Endothelial cell of umbilical vein (primary cell): Measurements from ENCODE around the gene SLC39A3. TPM values are rescaled to one million over a fixed set of nuclear protein-coding genes. Genes with fewer than 3 reads are reported as not detected.

Source experiments
- BruUV-seq: library from RNA; stranded (reverse); fragments of 400-500 nt; replicated peaks from 2 replicates; lab custom pipeline; 2021; lab: Mats Ljungman, UMichigan
- CTCF ChIA-PET: fragments of 300-600, 350-600 bp; sonication (Branson Sonifier 250); formaldehyde crosslinking; loops from one replicate; lab custom pipeline; 2021; ENCODE audit warnings: antibody characterized with exemption, inconsistent platforms; lab: Charles Lee
- POLR2A ChIA-PET: fragments of 300-600, 350-600 bp; sonication (Branson Sonifier 250); formaldehyde crosslinking; loops from one replicate; lab custom pipeline; 2021; ENCODE audit warnings: antibody characterized with exemption, inconsistent platforms; lab: Charles Lee
- DNase-seq: peaks from one replicate; pipeline ENCODE4 v3.0.0-alpha.2; 2011; ENCODE audit warnings: low read depth, low spot score
- FAIRE-seq: peaks from 2 replicates; lab custom pipeline; 2011; peaks lifted over from hg19 to GRCh38; lab: Jason Lieb, UNC
- H2AFZ ChIP-seq: 2 replicates; pipeline ENCODE4 v1.6.0; 2012; ENCODE audit warnings: low read depth, low read length, control low read depth, inconsistent platforms
- H3K27ac ChIP-seq: 2 replicates; pipeline ENCODE4 v1.5.1; 2011; ENCODE audit warnings: low read depth, mild to moderate bottlenecking, control low read depth, low read length, moderate library complexity; ENCODE audit not compliant: insufficient read depth
- H3K27me3 ChIP-seq, 2 experiments: 2 replicates each; pipeline versions ENCODE4 v1.6.0 to v1.6.1; 2011; ENCODE audit warnings: low read length in 2 of 2, mixed read lengths in 1 of 2; ENCODE audit not compliant: control insufficient read depth in 2 of 2, insufficient read depth in 2 of 2
- H3K36me3 ChIP-seq, 2 experiments: 2 replicates in 1 of 2; 3 replicates in 1 of 2; pipeline ENCODE4 v1.5.1; 2011; ENCODE audit warnings: low read length in 2 of 2, mild to moderate bottlenecking in 1 of 2, moderate library complexity in 1 of 2; ENCODE audit not compliant: control insufficient read depth in 2 of 2, insufficient read depth in 2 of 2; ENCODE audit errors: extremely low read depth in 1 of 2
- H3K4me1 ChIP-seq: 3 replicates; pipeline ENCODE4 v1.5.1; 2011; ENCODE audit warnings: mild to moderate bottlenecking, low read length; ENCODE audit not compliant: control insufficient read depth, insufficient read depth; ENCODE audit errors: extremely low read depth
- H3K4me2 ChIP-seq: 2 replicates; pipeline ENCODE4 v1.6.1; 2011; ENCODE audit warnings: low read length, control low read depth, mixed read lengths; ENCODE audit not compliant: insufficient read depth
- H3K4me3 ChIP-seq, 3 experiments: fragments of 200-600 bp in 1 of 3; sonication (generic), shearing (Covaris generic) in 1 of 3; replicated peaks in 1 of 3; 2 replicates each; pipeline ENCODE4 v1.5.1; 2011 to 2016; ENCODE audit warnings: control low read depth in 3 of 3, low read length in 3 of 3, mild to moderate bottlenecking in 2 of 3, inconsistent platforms in 1 of 3, low read depth in 1 of 3, moderate library complexity in 1 of 3; ENCODE audit not compliant: insufficient read depth in 1 of 3
- H3K79me2 ChIP-seq: 2 replicates; pipeline ENCODE4 v1.6.0; 2012; ENCODE audit warnings: low read length, inconsistent platforms; ENCODE audit not compliant: control insufficient read depth, insufficient read depth
- H3K9ac ChIP-seq: replicated peaks from 2 replicates; pipeline ENCODE3; 2011; ENCODE audit warnings: low read length, control low read depth; ENCODE audit not compliant: insufficient read depth; ENCODE audit errors: extremely low read depth
- H3K9me1 ChIP-seq: replicated peaks from 3 replicates; pipeline ENCODE4 v1.6.0; 2011; ENCODE audit warnings: mild to moderate bottlenecking, low read length; ENCODE audit not compliant: control insufficient read depth, insufficient read depth; ENCODE audit errors: extremely low read depth
- H3K9me3 ChIP-seq: replicated peaks from 2 replicates; pipeline ENCODE4 v1.5.1; 2012; ENCODE audit warnings: low read length, inconsistent platforms; ENCODE audit not compliant: control insufficient read depth, insufficient read depth
- H4K20me1 ChIP-seq: replicated peaks from 2 replicates; pipeline ENCODE3; 2011; ENCODE audit warnings: mild to moderate bottlenecking, low read length; ENCODE audit not compliant: control insufficient read depth, insufficient read depth; ENCODE audit errors: extremely low read depth
- CTCF ChIP-seq, 2 donors: IDR thresholded peaks; 1 replicate in 1 of 2; 2 replicates in 1 of 2; pipeline ENCODE4 v1.5.1; 2011; ENCODE audit warnings: low read length in 2 of 2, mild to moderate bottlenecking in 2 of 2, moderate library complexity in 2 of 2, control low read depth in 1 of 2, inconsistent platforms in 1 of 2, low read depth in 1 of 2; ENCODE audit not compliant: insufficient read depth in 1 of 2; ENCODE audit errors: extremely low read depth in 1 of 2
- EZH2 ChIP-seq: IDR thresholded peaks from 2 replicates; pipeline ENCODE4 v1.6.1; 2012; ENCODE audit warnings: borderline replicate concordance, low read depth, mild to moderate bottlenecking, moderate library complexity, low read length, inconsistent platforms; ENCODE audit not compliant: severe bottlenecking
- FOS ChIP-seq: IDR thresholded peaks from 2 replicates; pipeline ENCODE4 v1.6.1; 2011; ENCODE audit warnings: mild to moderate bottlenecking, low read length, moderate library complexity, borderline replicate concordance; ENCODE audit not compliant: insufficient read depth
- GATA2 ChIP-seq: IDR thresholded peaks from 2 replicates; pipeline ENCODE4 v1.7.0; 2011; ENCODE audit warnings: low read depth, mild to moderate bottlenecking, moderate library complexity, mixed read lengths, low read length; ENCODE audit not compliant: insufficient read length, insufficient read depth
- JUN ChIP-seq: IDR thresholded peaks from 2 replicates; pipeline ENCODE4 v1.6.1; 2011; ENCODE audit warnings: borderline replicate concordance, low read depth; ENCODE audit not compliant: insufficient read length, insufficient read depth
- MAX ChIP-seq: IDR thresholded peaks from 2 replicates; pipeline ENCODE4 v1.6.1; 2011; ENCODE audit not compliant: insufficient read depth, insufficient read length
- MYC ChIP-seq: IDR thresholded peaks from one replicate; pipeline ENCODE4 v1.6.1; 2011; ENCODE audit warnings: mild to moderate bottlenecking, low read depth, low read length
- POLR2A ChIP-seq: IDR thresholded peaks from 2 replicates; pipeline ENCODE4 v1.6.1; 2012; ENCODE audit warnings: low read depth, mild to moderate bottlenecking, control low read depth, low read length
- POLR2AphosphoS5 ChIP-seq: IDR thresholded peaks from 2 replicates; pipeline ENCODE4 v1.6.1; 2012; ENCODE audit warnings: low read depth, mild to moderate bottlenecking, control low read depth, low read length, moderate library complexity; ENCODE audit not compliant: insufficient read depth
- dilution Hi-C: fragments of 300-500 bp; cut with MboI; formaldehyde crosslinking; loops from one replicate; pipeline ENCODE4 v1.15.0; 2019; ENCODE audit warnings: low sequenced_read_pairs; ENCODE audit not compliant: extremely low pct_ligation_motif_present
- intact Hi-C: fragments of 100-400 bp; cut with micrococcal nuclease; formaldehyde crosslinking; loops from one replicate; pipeline ENCODE4 v1.10.0; 2022
- polyA plus RNA-seq, 4 experiments: library from polyadenylated mRNA; depleted of rRNA in 3 of 4; stranded (reverse) in 3 of 4; unstranded in 1 of 4; fragments of >200 nt; gene quantifications; 2 replicates each; pipeline versions ENCODE4 v1.2.1 to v1.2.3, GENCODE V29; 2011 to 2012; ENCODE audit warnings: missing spikeins in 1 of 4
- total RNA-seq: library from RNA; stranded (reverse); gene quantifications from 2 replicates; pipeline ENCODE4 v1.2.3, GENCODE V29; 2021

Gene SLC39A3
- total and polyA plus RNA-seq, 2 donors (not counting 3 experiments of a cell fraction or from before 2014, with no cell fraction given) = 28.0 to 43.1 TPM

GRCh38 chr19:2703691-2704216 lies 36.1 kb downstream of the SLC39A3 start:
- no peak for TF ChIP-seq POLR2A
- no peak for TF ChIP-seq FOS
- TF ChIP-seq GATA2 = no peak
- H3K27me3 ChIP-seq = peaks cover 20 to 25% of the 10 kb centered on the region in 2 experiments
- H3K9me3 ChIP-seq = no peaks in the 10 kb centered on the region
- H3K9me1 ChIP-seq = no peaks in the 10 kb centered on the region
- H3K79me2 ChIP-seq = no peaks in the 10 kb centered on the region
- FAIRE-seq (no peak), DNase-seq (no peak)
- ChIA-PET POLR2A (interaction anchor here (0.7 kb wide), 1 partner anchor 45 kb away, joined by 3 read pairs; no protein-coding TSS in a partner anchor), CTCF (no interaction called here)
- no peak overlapping the region for H3K27ac ChIP-seq
- H3K36me3 ChIP-seq = no peaks in the 10 kb centered on the region
- H3K4me1 ChIP-seq = no peaks in the 10 kb centered on the region
- no peak overlapping the region for H3K4me3 ChIP-seq
- dilution Hi-C loops = no loop called here
- intact Hi-C loops = no loop called here
- H4K20me1 ChIP-seq = no peaks in the 10 kb centered on the region
- no peak overlapping the region for H3K9ac ChIP-seq
- BruUV-seq = no TSS peak
- H3K4me2 ChIP-seq = no peak overlapping the region
- no peak overlapping the region for H2AFZ ChIP-seq

GRCh38 chr19:2703077-2703437 lies 36.8 kb downstream of the SLC39A3 start:
- dilution Hi-C loops = no loop called here
- CTCF ChIA-PET = no interaction called here
- intact Hi-C loops = no loop called here

More at GRCh38 chr19:2703077-2703437, 36.8 kb downstream of the SLC39A3 start:
- Histone ChIP-seq H3K4me1 (no peaks in the 10 kb centered on the region), H3K27me3 (peaks cover 20 to 25% of the 10 kb centered on the region in 2 experiments), H3K27ac (no peak overlapping the region), H2AFZ (peak overlapping the region; percentile 34), H3K4me2 (peak overlapping the region; percentile 2), H3K9me1 (no peaks in the 10 kb centered on the region), H4K20me1 (no peaks in the 10 kb centered on the region), H3K9me3 (no peaks in the 10 kb centered on the region), H3K36me3 (no peaks in the 10 kb centered on the region), H3K79me2 (no peaks in the 10 kb centered on the region), H3K4me3 (no peak overlapping the region), H3K9ac (no peak overlapping the region)
- no TSS peak for BruUV-seq
- POLR2A ChIA-PET = no interaction called here
- DNase-seq (no peak), FAIRE-seq (no peak)
- TF ChIP-seq MAX (no peak), FOS (no peak), MYC (no peak), JUN (no peak), POLR2A (no peak), CTCF (IDR thresholded peaks at IDR 0.05; ENCODE audit: extremely low read depth in 1 of 2, insufficient read depth in 1 of 2, low read depth in 1 of 2, low read length in 2 of 2) (no peak), POLR2AphosphoS5 (no peak), GATA2 (no peak), EZH2 (no peak)
